ENCODE results near the gene CDKL1. TPM values are rescaled to one million over a fixed set of nuclear protein-coding genes. Genes with fewer than 3 reads are reported as not detected.

The CDKL1 gene
- total RNA-seq: 3.8 TPM
- long read RNA-seq, partial matches to known transcripts: 0 of 10 reads
- long read RNA-seq, other reads (novel, unspliced or antisense): 10 of 10 reads

DNA sequence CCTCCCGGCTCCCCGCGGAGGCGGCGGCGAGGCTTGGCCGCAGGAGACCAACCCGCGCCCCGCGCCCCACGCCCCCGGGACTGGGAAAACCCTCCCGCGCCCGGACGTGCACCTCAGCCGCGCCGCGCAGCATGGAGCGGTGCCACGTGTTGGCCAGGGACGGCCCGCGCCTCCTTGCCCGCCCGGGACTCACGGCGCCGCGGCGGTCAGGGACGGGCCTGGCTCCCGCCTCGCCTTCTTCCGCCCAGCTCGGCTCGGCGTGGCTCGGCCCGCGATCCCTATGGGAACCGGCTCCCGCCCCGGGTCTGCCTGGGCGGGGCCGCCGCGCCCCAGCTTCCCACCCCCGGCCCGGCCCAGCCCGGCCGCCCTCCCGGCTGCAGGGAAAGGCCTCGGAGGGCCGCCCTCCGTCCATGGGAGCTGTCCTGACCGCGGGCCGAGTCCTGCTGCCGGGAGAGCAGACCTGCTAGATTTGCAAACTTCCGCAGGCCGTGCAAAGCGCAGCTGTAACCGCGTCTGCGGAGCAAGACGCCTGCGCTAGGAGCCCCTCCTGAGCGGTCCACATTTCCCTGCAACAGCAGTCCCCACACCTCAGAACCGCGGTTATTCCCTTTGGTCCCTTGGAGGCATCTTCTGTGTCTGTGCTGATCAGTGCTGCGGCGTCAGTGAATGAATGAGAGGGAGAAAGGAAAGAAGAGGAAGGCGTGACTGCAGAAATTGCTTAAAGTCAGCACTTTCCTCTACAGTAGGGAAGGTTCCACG is at the start of gene CDKL1:
TSS of gene CDKL1 (minus strand) at position 251 of the 759 bp plus-strand sequence. CDS start 1,013 bp downstream, outside the sequence.
- intact Hi-C loops (cut with DNase I): loop anchor here (5.0 kb wide), 2 partner anchors 55 to 75 kb away; no protein-coding TSS in a partner anchor
- peak; percentile 86 for DNase-seq (ENCODE audit: low spot score)

DNA sequence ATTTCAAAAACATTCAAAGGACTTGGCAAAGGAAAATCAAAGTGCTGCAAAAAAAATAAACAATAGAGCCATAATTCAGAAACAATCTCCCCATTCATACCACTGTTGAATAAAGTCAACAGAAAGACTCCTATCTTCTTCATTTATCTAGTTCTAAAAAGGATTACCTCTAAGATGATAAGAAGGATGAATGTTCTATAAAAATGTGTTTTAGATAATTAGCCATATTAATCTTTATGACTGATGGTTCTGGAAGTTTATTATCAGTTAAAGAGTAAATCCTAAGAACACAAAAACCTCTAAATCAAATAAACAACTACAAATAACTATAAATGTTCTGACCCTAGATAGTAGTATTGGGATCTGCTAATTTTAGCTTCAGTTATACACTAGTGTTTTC is 37.8 kb upstream of the CDKL1 start:
- DNase-seq (ENCODE audit: low spot score): no peak
- intact Hi-C loops (cut with DNase I): no loop called here

DNA sequence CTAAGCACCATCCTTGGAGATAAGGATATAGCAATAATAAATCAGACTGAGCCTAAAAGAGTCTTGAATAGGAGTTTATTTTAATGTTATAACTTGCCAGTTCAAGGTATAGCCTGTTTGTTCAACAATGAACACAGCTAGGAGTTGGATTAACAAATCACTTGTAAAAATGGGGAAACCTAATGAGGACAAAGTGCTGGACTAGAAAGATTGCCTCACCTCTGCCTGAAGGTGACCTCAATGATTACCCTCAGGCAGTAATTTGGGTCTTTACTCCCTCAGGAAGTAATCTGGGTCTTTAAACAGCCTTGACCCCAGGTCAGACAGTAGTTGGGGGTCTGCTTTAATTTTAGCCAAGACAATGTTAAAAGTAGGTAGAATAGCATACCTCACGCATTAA is 35.5 kb upstream of the CDKL1 start:
- DNase-seq (ENCODE audit: low spot score): no peak
- intact Hi-C loops (cut with DNase I): no loop called here

DNA sequence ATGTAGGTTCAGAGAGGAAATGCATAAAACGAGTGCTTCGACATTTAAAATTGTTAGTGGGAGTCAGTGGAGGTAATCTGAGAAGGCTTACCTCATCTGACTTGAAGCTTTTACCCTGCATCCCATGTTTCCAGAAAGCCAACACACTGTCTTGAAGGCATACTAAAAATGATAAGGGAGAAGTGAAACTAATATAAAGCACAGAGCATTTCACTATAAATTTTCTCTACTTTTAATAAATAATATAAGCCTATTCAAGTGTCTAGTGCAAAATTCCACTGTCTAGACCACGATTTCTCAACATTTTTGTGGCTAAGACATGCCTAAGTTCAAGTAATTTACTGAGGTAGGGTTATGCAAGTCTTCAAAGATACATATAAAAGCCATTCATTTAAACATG is 29.1 kb upstream of the CDKL1 start:
- DNase-seq (ENCODE audit: low spot score): no peak
- intact Hi-C loops (cut with DNase I): no loop called here

DNA sequence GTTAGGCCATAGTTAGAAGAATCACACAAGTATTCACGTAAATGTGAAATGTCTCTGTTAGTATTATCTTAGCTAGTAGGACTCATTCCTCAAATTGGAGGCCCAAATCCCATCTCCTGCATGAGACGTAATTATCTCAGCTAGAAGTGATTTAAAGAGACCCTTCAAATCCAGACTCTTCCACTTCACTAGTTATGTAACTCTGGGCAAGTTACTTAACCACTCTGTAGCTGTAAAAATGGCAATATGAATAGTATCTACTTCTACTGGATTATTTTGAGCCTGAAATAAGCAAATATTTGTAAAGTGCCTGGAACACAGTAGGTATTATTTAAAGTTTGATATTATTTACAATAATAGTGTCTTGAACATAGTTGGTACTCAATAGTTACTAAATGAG is 28.4 kb upstream of the CDKL1 start:
- intact Hi-C loops (cut with DNase I): no loop called here
- DNase-seq (ENCODE audit: low spot score): no peak

DNA sequence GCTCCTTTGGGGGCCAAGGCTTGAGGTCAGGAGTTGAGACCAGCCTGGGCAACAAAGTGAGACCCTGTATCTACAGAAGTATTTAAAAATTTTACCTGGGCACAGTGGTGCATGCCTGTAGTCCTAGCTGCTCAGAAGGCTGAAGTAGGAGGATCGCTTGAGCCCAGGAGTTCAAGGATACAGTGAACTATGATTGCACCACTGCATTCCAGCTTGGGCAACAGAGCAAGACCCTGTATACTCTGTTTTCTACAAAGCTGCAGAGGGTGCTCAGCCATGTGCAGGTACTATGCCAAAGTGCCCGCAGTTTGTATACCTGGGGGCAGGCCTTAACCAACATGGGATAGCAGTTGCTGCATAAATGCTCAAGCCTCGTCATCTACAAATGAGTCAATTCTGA is 26.8 kb upstream of the CDKL1 start:
- intact Hi-C loops (cut with DNase I): no loop called here
- DNase-seq (ENCODE audit: low spot score): no peak

DNA sequence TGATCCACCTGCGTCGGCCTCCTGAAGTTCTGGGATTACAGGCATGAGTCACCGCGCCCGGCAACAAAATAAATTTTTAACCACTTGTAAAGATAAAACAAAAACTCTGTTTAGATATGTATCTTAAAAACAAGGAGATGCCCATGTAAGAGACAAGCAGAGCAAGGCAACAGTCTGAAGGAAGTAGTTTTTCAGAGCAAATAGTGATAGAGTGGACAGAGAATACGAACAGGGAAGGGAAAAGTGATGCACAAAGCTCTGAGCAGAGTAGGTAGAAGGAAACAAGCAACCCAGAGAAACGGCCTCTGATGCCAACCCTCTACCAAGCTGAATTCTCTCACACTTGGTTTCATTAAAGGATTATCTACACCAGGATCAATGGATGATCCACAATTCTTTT is 24.8 kb upstream of the CDKL1 start:
- no peak for DNase-seq (ENCODE audit: low spot score)
- intact Hi-C loops (cut with DNase I): no loop called here

DNA sequence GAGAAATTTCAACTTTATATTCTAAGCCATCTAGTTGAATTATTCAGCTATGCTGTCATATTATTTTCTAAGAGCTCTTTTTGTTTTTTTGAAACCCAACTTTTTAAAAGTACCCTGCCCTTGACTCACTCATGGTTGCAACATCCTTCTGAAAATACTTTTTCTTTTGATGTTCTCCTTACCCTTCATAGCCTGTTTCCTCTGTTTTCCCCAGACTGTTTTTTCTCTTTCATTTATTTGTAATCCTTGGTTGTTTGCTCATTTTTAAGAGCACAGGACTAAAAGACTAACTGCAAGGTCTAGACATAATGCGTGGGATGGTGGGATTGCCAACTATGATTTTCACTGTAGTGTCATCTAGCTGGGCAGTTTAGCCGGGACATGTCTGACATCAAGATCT is 21.2 kb upstream of the CDKL1 start:
- no peak for DNase-seq (ENCODE audit: low spot score)
- intact Hi-C loops (cut with DNase I): no loop called here

DNA sequence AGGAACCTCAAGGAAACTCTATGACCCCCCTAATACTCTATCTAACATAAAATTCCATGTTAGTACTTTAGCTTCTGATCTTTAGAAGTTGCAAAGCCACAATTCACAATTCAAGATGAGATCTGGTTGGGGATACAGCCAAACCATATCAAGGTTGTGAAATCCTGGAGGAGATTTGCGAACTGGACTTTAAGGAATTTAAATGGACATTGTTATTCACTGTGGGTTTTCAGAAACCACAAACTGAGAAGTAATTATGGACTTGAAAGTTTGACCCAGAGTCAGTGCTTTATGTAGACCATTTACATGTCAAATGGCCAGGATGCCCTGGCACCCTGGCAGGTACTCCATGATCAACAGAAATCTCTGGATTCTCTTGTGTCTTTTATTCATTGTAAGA is 14.2 kb upstream of the CDKL1 start:
- intact Hi-C loops (cut with DNase I): no loop called here
- no peak for DNase-seq (ENCODE audit: low spot score)

DNA sequence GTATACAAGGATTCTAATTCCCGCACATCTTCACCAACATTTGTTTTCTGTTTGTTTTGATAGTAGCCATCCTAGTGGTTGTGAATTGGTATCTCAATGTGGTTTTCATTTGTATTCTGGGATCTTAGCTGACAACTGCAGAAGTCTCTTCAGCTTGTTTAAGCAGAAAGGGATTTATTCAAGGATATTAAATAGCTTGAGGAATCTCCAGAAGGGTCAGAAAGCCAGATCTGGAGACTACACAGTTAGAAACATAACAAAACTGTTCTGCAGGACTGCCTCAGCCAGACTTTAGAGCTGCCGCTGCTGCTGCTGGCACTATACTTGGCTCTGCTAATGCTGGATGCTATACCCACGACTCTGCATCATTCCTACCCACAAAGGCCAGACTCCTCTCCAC is 13.4 kb upstream of the CDKL1 start:
- no peak for DNase-seq (ENCODE audit: low spot score)
- intact Hi-C loops (cut with DNase I): no loop called here

DNA sequence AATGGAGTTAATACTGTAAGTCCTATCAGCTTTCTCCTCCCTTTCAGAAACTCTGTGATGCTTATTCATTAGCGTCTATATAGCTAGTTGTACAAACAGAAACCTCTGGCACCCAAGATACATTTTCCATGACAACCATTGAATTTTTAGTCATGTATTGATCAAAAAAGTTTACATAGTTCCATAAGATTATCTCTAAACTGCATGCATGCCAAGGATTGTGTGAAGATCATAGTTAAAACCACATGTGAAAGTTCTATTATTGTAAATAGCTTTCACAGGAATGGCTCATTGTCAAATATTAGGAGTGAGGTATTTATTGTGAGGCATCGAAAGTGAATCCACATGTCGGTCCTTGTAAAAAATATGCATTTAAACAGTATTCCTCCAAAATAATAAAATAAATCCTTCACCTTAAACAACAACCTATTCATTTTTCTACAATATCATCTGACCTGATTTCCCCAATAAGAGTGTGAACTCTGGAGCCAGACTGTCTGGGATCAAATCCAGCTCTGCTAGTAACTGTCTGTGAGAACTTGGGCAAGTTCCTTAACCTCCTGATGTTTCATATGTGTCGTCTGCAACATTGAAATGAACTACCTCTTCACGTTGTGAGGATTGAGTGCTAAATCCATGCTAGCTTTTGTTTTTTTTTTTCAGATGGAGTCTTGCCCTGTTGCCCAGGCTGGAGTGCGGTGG is 10.6 kb upstream of the CDKL1 start:
- DNase-seq (ENCODE audit: low spot score): no peak
- intact Hi-C loops (cut with DNase I): no loop called here

DNA sequence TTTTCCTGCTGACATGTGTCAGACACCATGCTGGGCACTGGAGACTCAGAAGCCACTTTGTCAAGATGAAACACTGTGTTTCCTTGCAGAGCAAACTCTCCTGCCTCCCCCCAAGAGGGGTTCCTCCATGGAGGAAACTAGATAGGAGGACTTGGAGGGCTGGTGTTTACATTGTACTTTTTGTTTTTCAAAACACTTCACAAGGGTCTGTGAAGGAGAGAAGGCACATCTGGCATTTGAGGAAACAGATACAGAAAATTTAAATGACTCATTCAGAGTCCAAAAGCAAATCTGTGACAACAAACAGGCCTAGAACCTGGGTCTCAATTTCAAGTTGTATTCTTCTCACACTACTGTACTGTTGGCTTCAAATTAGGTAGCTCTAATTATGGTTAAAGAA is 6.7 kb upstream of the CDKL1 start:
- DNase-seq (ENCODE audit: low spot score): no peak
- intact Hi-C loops (cut with DNase I): no loop called here

DNA sequence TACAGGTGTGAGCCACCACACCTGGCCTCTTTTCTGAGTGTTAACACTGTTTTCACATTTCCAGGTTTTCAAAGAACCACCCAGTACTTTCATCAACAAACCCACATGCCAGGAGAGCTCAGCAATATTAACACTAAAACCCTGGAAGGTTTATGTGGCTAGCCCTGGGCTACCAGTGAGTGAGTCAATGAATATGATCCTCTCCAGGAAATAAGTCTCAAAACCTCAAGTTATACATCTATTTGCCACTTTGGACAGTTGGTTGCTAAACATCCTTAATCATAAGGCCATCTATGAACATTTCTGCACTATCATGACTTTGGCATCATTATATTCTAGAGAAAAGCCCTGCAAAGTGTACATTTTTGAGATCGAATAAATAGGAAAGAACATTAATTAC is 6.3 kb upstream of the CDKL1 start:
- no peak for DNase-seq (ENCODE audit: low spot score)
- intact Hi-C loops (cut with DNase I): no loop called here

DNA sequence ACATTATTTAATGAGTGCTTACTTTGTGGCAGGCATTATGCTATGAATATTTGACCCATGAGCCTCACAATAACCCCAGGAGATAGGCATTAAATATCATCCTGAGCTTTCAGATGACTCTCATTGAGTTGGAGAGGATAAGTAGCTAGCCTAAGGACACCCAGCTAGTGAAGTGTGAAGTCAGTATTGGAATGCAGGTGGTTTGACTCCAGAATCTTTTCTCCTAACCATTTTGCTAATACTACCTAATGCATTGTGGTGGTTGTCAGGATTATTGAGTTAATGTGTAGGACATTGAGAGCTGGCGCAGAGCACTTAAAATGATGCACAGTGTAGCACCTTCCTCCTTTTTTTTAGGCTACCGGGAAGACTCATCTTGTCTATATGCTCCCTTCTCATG is 3.8 kb upstream of the CDKL1 start:
- intact Hi-C loops (cut with DNase I): no loop called here

DNA sequence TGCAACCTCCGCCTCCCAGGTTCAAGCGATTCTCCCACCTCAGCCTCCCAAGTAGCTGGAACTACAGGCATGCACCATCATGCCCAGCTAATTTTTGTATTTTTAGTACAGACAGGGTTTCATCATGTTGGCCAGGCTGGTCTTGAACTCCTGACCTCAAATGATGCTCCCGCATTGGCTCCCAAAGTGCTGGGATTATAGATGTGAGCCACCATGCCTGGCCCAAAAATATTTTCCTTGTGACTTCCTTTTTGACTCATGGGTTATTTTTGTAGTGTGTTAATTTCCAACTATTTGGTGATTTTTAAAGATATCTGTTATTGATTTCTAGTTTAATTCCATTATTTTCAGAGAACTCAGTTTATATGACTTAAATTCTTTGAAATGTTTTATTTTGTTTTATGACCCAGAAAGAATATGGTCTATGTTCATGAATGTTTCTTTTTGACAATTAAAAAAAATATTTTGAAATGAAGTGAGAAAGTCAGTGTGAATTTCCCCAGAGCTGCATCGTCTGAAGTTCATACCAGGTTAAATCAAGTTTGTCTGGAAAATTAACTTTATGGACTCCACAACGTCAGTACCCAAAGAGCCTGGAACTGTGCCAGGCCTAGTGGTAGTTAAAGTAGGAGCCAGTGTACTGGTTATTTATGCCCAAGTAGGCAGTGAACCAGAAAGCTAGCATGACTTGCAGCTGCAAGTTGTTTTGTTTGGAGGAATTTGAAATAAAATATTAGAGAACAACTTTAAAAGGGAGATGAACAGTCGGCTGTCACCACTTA is 2.8 kb upstream of the CDKL1 start:
- no peak for DNase-seq (ENCODE audit: low spot score)

More for the DNA sequence above, 3.8 kb upstream of the CDKL1 start:
- DNase-seq (ENCODE audit: low spot score): no peak

DNA sequence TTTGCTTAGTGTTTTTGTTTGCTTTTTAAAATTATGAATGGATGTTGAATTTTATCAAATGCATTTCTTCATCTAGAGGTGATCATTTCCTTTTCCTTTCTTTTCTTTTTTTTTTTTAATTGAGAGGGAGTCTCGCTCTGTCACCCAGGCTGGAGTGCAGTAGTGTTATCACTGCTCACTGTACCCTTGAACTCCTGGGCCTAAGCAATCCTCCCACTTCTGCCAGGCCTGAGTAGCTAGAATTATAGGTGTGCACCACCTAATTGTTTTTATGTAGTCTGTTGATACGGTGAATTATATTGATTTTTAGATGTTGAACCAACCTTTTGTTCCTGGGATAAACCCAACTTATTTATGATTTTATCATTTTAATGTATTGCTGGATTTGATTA is 1.5 kb upstream of the CDKL1 start:
- intact Hi-C loops (cut with DNase I): loop anchor here (5.0 kb wide), 2 partner anchors 56 to 76 kb away; no protein-coding TSS in a partner anchor
- DNase-seq (ENCODE audit: low spot score): no peak

More for the DNA sequence above, 2.8 kb upstream of the CDKL1 start:
- intact Hi-C loops (cut with DNase I): loop anchor here (5.0 kb wide), 2 partner anchors 57 to 77 kb away; no protein-coding TSS in a partner anchor

DNA sequence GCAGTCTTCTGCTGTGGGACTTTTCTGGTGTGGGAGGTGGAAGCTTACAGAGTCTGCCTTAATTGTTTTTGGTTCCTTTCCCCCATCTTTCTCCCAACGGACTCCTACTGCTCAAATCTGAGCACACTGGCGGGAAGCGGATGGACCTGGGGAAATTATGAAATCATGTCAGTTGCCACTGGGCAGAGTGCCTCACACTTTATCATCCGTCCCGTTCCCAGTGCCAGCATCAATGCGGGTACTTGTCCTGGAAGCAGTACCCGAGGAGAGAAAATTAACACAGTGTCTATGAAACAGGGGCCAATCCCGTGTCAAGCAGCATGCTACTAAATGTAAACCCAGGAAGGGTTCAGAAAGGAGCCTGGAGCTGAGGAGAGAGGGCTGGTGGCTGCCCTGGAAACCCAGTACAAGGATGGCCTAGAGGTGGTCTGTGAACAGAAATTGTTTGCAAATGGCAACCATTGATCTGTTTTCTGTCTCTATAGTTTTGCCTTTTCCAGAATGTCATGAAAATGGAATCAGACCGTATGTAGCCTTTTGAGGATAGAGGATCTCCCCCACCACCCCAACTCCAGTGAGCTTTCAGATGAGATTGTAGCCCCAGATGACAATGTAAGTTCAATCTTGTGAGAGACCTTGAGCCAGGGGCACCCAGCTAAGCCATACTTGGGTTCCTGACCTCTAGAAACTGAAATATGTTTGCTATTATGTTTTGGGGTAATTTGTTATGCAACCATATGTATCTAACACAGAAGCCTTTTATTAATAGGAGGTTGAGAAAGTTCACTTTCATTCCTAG is 908 bp upstream of the CDKL1 start:
- intact Hi-C loops (cut with DNase I): loop anchor here (5.0 kb wide), 2 partner anchors 55 to 75 kb away; no protein-coding TSS in a partner anchor
- no peak for DNase-seq (ENCODE audit: low spot score)

DNA sequence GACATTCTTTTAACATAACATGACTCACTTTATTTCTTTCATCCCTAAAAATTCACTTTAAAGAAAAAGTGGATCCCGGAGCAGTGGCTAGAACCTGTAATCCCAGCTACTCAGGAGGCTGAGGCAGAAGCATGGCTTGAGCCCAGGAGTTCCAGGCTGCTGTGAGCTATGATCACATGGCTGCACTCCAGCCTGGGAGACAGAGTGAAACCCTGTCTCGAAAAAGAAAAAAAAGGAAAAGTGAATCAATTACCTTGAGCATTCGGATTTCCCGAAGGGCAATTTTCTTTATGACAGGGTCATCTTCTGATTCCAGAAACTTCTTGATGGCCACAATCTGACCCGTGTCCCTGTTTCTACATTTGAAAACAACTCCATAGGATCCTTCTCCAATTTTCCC is 1.2 kb downstream of the CDKL1 start:
- DNase-seq (ENCODE audit: low spot score): no peak
- intact Hi-C loops (cut with DNase I): loop anchor here (5.0 kb wide), 2 partner anchors 53 to 73 kb away; no protein-coding TSS in a partner anchor

DNA sequence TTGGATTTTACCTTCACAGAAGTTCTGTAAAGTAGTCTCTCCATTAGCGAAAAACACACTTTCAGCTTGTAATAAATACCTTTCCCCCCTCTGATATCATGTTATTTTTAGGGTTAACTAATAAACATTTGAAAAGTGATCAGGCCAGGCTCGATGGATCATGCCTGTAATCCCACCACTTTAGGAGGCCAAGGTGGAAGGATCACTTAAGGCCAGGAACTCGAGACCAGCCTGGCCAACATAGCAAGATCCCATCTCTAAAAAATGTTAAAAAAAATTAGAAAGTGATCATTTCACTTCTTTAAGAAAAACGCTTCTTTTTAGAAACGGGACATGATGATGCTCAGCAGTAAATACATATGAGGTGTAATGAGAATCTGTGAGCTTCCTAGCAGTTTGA is 2.0 kb downstream of the CDKL1 start:
- no peak for DNase-seq (ENCODE audit: low spot score)
- intact Hi-C loops (cut with DNase I): loop anchor here (5.0 kb wide), 2 partner anchors 52 to 72 kb away; no protein-coding TSS in a partner anchor
